ENCODE measurements around the gene FADS6. TPM values are rescaled to one million over a fixed set of nuclear protein-coding genes. Genes with fewer than 3 reads are reported as not detected.

Gene FADS6
- total RNA-seq, 1 experiment from 2014 or later, result not detected

- Histone ChIP-seq H3K4me3 (ENCODE audit: low read length) (no peak overlapping the region), H3K79me2 (ENCODE audit: low read length) (no peaks in the 10 kb centered on the region), H3K27me3 (ENCODE audit: low read length) (peaks cover 16% of the 10 kb centered on the region), H3K4me2 (ENCODE audit: low read length) (no peak overlapping the region), H3K36me3 (ENCODE audit: low read depth, low read length) (no peaks in the 10 kb centered on the region), H3K27ac (ENCODE audit: low read length) (no peak overlapping the region), H3K9me2 (replicated peaks; ENCODE audit: low read length) (no peaks in the 10 kb centered on the region), H3K9ac (ENCODE audit: low read length) (no peak overlapping the region), H3K4me1 (ENCODE audit: insufficient read depth, low read length) (no peaks in the 10 kb centered on the region), H4K20me1 (ENCODE audit: low read length) (no peaks in the 10 kb centered on the region), H3F3A (ENCODE audit: low read length, unreplicated experiment) (no peaks in the 10 kb centered on the region), H2AFZ (ENCODE audit: low read length) (no peak overlapping the region), H3K9me3 (ENCODE audit: low read length) (no peaks in the 10 kb centered on the region)
- no peak for TF ChIP-seq CTCF (conservative IDR thresholded peaks at IDR 0.05; ENCODE audit: low read depth, low read length)
- TF ChIP-seq EZH2phosphoT487 (IDR thresholded peaks at IDR 0.05; ENCODE audit: borderline replicate concordance, low read length), result no peak
- no peak for TF ChIP-seq EZH2 (IDR thresholded peaks at IDR 0.05; ENCODE audit: low read length, unreplicated experiment)
- ChIA-PET POLR2A (ENCODE audit: unreplicated experiment) (interaction anchor here (0.5 kb wide), 1 partner anchor 11 kb away, joined by 11 read pairs; no protein-coding TSS in a partner anchor), CTCF (interaction anchor here (0.6 to 0.9 kb wide), 2 partner anchors 18 to 336 kb away, joined by 3 read pairs; no protein-coding TSS in a partner anchor)
- intact Hi-C loops (cut with micrococcal nuclease), result loop anchor here (1.0 to 5.0 kb wide), 3 partner anchors 74 to 208 kb away; no protein-coding TSS in a partner anchor
- no peak for DNase-seq
- no TSS peak for BruUV-seq (replicated peaks)
- ATAC-seq, result peak; percentile 12; the same call in 1 of the 2 replicates
Measured at GRCh38 chr17:74865504-74866197, 27.8 kb downstream of the FADS6 start.

- H4K20me1 ChIP-seq (ENCODE audit: low read length), result no peaks in the 10 kb centered on the region
- no peak overlapping the region for H3K27ac ChIP-seq (ENCODE audit: low read length)
- H3K4me3 ChIP-seq (ENCODE audit: low read length), result no peak overlapping the region
- no peak overlapping the region for H2AFZ ChIP-seq (ENCODE audit: low read length)
- intact Hi-C loops (cut with micrococcal nuclease), result loop anchor here (1.0 to 5.0 kb wide), 3 partner anchors 74 to 208 kb away; no protein-coding TSS in a partner anchor
- H3K9me2 ChIP-seq (replicated peaks; ENCODE audit: low read length), result no peaks in the 10 kb centered on the region
- H3K79me2 ChIP-seq (ENCODE audit: low read length), result no peaks in the 10 kb centered on the region
- CTCF ChIA-PET, result interaction anchor here (1.0 kb wide), 1 partner anchor 8 kb away, joined by 3 read pairs; the partner anchor contains the start of gene FDXR
- H3F3A ChIP-seq (ENCODE audit: low read length, unreplicated experiment), result no peaks in the 10 kb centered on the region
- no peak overlapping the region for H3K9ac ChIP-seq (ENCODE audit: low read length)
- DNase-seq (peak; percentile 82), ATAC-seq (peak; percentile 65)
- no TSS peak for BruUV-seq (replicated peaks)
- POLR2A ChIA-PET (ENCODE audit: unreplicated experiment), result no interaction called here
- no peaks in the 10 kb centered on the region for H3K36me3 ChIP-seq (ENCODE audit: low read depth, low read length)
- H3K4me2 ChIP-seq (ENCODE audit: low read length), result no peak overlapping the region
- peaks cover 23% of the 10 kb centered on the region for H3K27me3 ChIP-seq (ENCODE audit: low read length)
- H3K4me1 ChIP-seq (ENCODE audit: insufficient read depth, low read length), result no peaks in the 10 kb centered on the region
- H3K9me3 ChIP-seq (ENCODE audit: low read length), result no peaks in the 10 kb centered on the region
- TF ChIP-seq EZH2 (IDR thresholded peaks at IDR 0.05; ENCODE audit: low read length, unreplicated experiment), result no peak
- no peak for TF ChIP-seq EZH2phosphoT487 (IDR thresholded peaks at IDR 0.05; ENCODE audit: borderline replicate concordance, low read length)
- TF ChIP-seq CTCF (conservative IDR thresholded peaks at IDR 0.05; ENCODE audit: low read depth, low read length), result peak; percentile 98
Measured at GRCh38 chr17:74864866-74865395, 28.5 kb downstream of the FADS6 start.

Data from PC-3 (cell line).